GM23338 (cell line): ENCODE data around the gene POU2F3. TPM values are rescaled to one million over a fixed set of nuclear protein-coding genes. Genes with fewer than 3 reads are reported as not detected.

ENCODE experiments used
- ATAC-seq: fragments of 200-7000 bp; cut with Tn5 transposase; 3 replicates; pipeline ENCODE4 v1.9.1; 2020
- DNase-seq: peaks from one replicate; pipeline ENCODE4 v3.0.0-alpha.2; 2015; ENCODE audit warnings: low spot score
- H2AFZ ChIP-seq: fragments of 200-600 bp; sonication (generic); 2 replicates; pipeline ENCODE4 v1.8.0; 2016; ENCODE audit warnings: antibody characterized with exemption, mild to moderate bottlenecking, moderate library complexity
- H3F3A ChIP-seq: fragments of 200-600 bp; sonication (generic); replicated peaks from 2 replicates; pipeline ENCODE4 v1.8.0; 2017; ENCODE audit warnings: antibody characterized with exemption, mixed run types, low read depth
- H3K27ac ChIP-seq: fragments of 200-600 bp; sonication (generic); 2 replicates; pipeline ENCODE4 v1.6.1; 2016; ENCODE audit warnings: low read depth
- H3K27me3 ChIP-seq: fragments of 200-600 bp; sonication (generic); 2 replicates; pipeline ENCODE4 v1.8.0; 2016; ENCODE audit warnings: mild to moderate bottlenecking, mixed run types, moderate library complexity; ENCODE audit not compliant: insufficient read depth
- H3K36me3 ChIP-seq: fragments of 200-600 bp; sonication (generic); 2 replicates; pipeline ENCODE4 v1.8.0; 2016; ENCODE audit warnings: mild to moderate bottlenecking; ENCODE audit not compliant: insufficient read depth
- H3K4me1 ChIP-seq: fragments of 200-600 bp; sonication (generic); 2 replicates; pipeline ENCODE4 v1.8.0; 2016; ENCODE audit warnings: mild to moderate bottlenecking, moderate library complexity; ENCODE audit not compliant: insufficient read depth
- H3K4me2 ChIP-seq: fragments of 200-600 bp; sonication (generic); 2 replicates; pipeline ENCODE4 v1.7.1; 2017; ENCODE audit warnings: mixed run types
- H3K4me3 ChIP-seq: fragments of 200-600 bp; sonication (generic); 2 replicates; pipeline ENCODE4 v1.6.1; 2016; ENCODE audit warnings: mixed run types
- H3K79me2 ChIP-seq: fragments of 200-600 bp; sonication (generic); replicated peaks from 2 replicates; pipeline ENCODE4 v1.8.0; 2017; ENCODE audit warnings: mild to moderate bottlenecking; ENCODE audit not compliant: insufficient read depth
- H3K9me2 ChIP-seq: fragments of 200-600 bp; sonication (generic); 2 replicates; pipeline ENCODE4 v1.8.0; 2017; ENCODE audit not compliant: insufficient read depth
- H4K20me1 ChIP-seq: fragments of 200-600 bp; sonication (generic); replicated peaks from 2 replicates; pipeline ENCODE4 v1.8.0; 2017; ENCODE audit warnings: mild to moderate bottlenecking; ENCODE audit not compliant: insufficient read depth
- H3K27ac Mint-ChIP-seq: 2 replicates; pipeline ENCODE4 v1.8.0; 2020; ENCODE audit warnings: inconsistent platforms, mild to moderate bottlenecking, moderate library complexity, mixed read lengths
- H3K27me3 Mint-ChIP-seq: 3 replicates; pipeline ENCODE4 v1.8.0; 2022; ENCODE audit warnings: low read depth, mild to moderate bottlenecking, moderate library complexity, mixed read lengths, inconsistent platforms; ENCODE audit not compliant: insufficient read depth, poor library complexity
- H3K36me3 Mint-ChIP-seq: 3 replicates; pipeline ENCODE4 v1.8.0; 2021; ENCODE audit warnings: low read depth, mild to moderate bottlenecking, inconsistent platforms, moderate library complexity, mixed read lengths
- H3K4me1 Mint-ChIP-seq: 3 replicates; pipeline ENCODE4 v1.8.0; 2020; ENCODE audit warnings: mild to moderate bottlenecking, inconsistent platforms, mixed read lengths
- H3K4me3 Mint-ChIP-seq: 3 replicates; pipeline ENCODE4 v1.8.0; 2021; ENCODE audit warnings: moderate library complexity, mild to moderate bottlenecking, inconsistent platforms, mixed read lengths
- H3K9me3 Mint-ChIP-seq: 3 replicates; pipeline ENCODE4 v1.8.0; 2020; ENCODE audit warnings: moderate library complexity, mild to moderate bottlenecking, inconsistent platforms, mixed read lengths
- CREB1 ChIP-seq: fragments of 250-450 bp; sonication (Bioruptor Pico); IDR thresholded peaks from 2 replicates; pipeline ENCODE4 v1.5.0; 2020; ENCODE audit warnings: low read depth, mild to moderate bottlenecking, moderate library complexity
- CTCF ChIP-seq, 2 experiments: fragments of 200-600 bp in 1 of 2; sonication (generic) in 1 of 2; conservative IDR thresholded peaks; 2 replicates each; pipeline versions ENCODE4 v1.5.1 to v1.6.1; 2016 to 2017; ENCODE audit warnings: antibody characterized with exemption in 2 of 2, low read depth in 2 of 2, mild to moderate bottlenecking in 2 of 2, moderate library complexity in 1 of 2
- EZH2 ChIP-seq: fragments of 200-600 bp; sonication (generic); IDR thresholded peaks from one replicate; pipeline ENCODE4 v1.8.0; 2017; ENCODE audit warnings: antibody characterized with exemption, mild to moderate bottlenecking, low read depth; ENCODE audit not compliant: unreplicated experiment
- JUNB ChIP-seq: IDR thresholded peaks from one replicate; pipeline ENCODE4 v1.6.1; 2016; ENCODE audit warnings: antibody characterized with exemption; ENCODE audit not compliant: unreplicated experiment
- POLR2AphosphoS5 ChIP-seq: IDR thresholded peaks from 2 replicates; pipeline ENCODE4 v1.6.1; 2016; ENCODE audit warnings: antibody characterized with exemption, low read depth
- REST ChIP-seq: IDR thresholded peaks from one replicate; pipeline ENCODE4 v1.6.1; 2018; ENCODE audit warnings: antibody characterized with exemption; ENCODE audit not compliant: unreplicated experiment
- ZNF462 ChIP-seq: fragments of 250-450 bp; sonication (Bioruptor Pico); IDR thresholded peaks from 2 replicates; pipeline ENCODE4 v1.5.0; 2020; ENCODE audit warnings: mild to moderate bottlenecking, moderate library complexity
- polyA plus RNA-seq: library from polyadenylated mRNA; unstranded; fragments of >200 nt; fragmentation: Nextera tagmentation; extraction: Ambion mirVana; gene quantifications from 2 replicates; pipeline ENCODE4 v1.2.1, GENCODE V29; 2016
- total RNA-seq: library from RNA; depleted of rRNA; stranded (reverse); fragments of >200 nt; shearing (Covaris generic); gene quantifications from 2 replicates; pipeline ENCODE4 v1.2.3, GENCODE V29; 2014

Gene POU2F3
- total and polyA plus RNA-seq, 2 experiments from 2014 or later, result 0.45 to 0.79 TPM

- no peaks in the 10 kb centered on the region for H3K27me3 ChIP-seq
- no peaks in the 10 kb centered on the region for H3K9me3 Mint-ChIP-seq
- no peak for TF ChIP-seq ZNF462 (CRISPR knock-in tag)
- TF ChIP-seq POLR2AphosphoS5, result no peak
- TF ChIP-seq CREB1, result no peak
- TF ChIP-seq CTCF (conservative IDR thresholded peaks at IDR 0.05; ENCODE audit: low read depth in 2 of 2), result no peak
- no peak for TF ChIP-seq REST
- TF ChIP-seq EZH2, result no peak
- TF ChIP-seq JUNB, result no peak
- no peak overlapping the region for H2AFZ ChIP-seq
- H3K4me3 Mint-ChIP-seq, result no peak overlapping the region
- DNase-seq (peak; percentile 12), ATAC-seq (no peak; the same call in 2 of the 3 replicates)
- no peaks in the 10 kb centered on the region for H3K36me3 Mint-ChIP-seq
- H3K27ac ChIP-seq, result no peak overlapping the region
- 0 out of 2 replicates have a peak, but pooled peaks cover 11% of the 10 kb centered on the region for H4K20me1 ChIP-seq
- H3K79me2 ChIP-seq, result peaks cover 98% of the 10 kb centered on the region
- H3F3A ChIP-seq, result no peaks in the 10 kb centered on the region
- peaks cover 34% of the 10 kb centered on the region for H3K4me1 Mint-ChIP-seq
- peaks cover 29% of the 10 kb centered on the region for H3K4me1 ChIP-seq
- no peak overlapping the region for H3K4me3 ChIP-seq
- 0 out of 2 replicates have a peak overlapping the region, but pooled peaks have one; percentile 24 for H3K4me2 ChIP-seq
- H3K36me3 ChIP-seq, result no peaks in the 10 kb centered on the region
- H3K27me3 Mint-ChIP-seq, result no peaks in the 10 kb centered on the region
- no peaks in the 10 kb centered on the region for H3K9me2 ChIP-seq
- H3K27ac Mint-ChIP-seq, result no peak overlapping the region
Measured at GRCh38 chr11:120343429-120343828, 103.5 kb downstream of the POU2F3 start.
